ENCODE measurements around the gene ATG3. TPM values are rescaled to one million over a fixed set of nuclear protein-coding genes. Genes with fewer than 3 reads are reported as not detected.

Gene ATG3
- total and polyA plus RNA-seq, 9 of the 15 experiments (the other 6 are each of a cell fraction or from before 2014, with no cell fraction given) = 48.7 to 107 (median 64.7) TPM

GRCh38 chr3:112561734-112562529, at the start of gene ATG3, which contains the start of gene SLC35A5 (continued):
- TF ChIP-seq NR2C2 (CRISPR knock-in tag; IDR thresholded peaks at IDR 0.05) (no peak), NR2C2 (tag; IDR thresholded peaks at IDR 0.05) (peak; percentile 16; the same call in 1 of the 2 replicates), ZNF217 (CRISPR knock-in tag; IDR thresholded peaks at IDR 0.05) (no peak), TBL1XR1 (IDR thresholded peaks at IDR 0.05; ENCODE audit: low read length in 2 of 2) (peak in 1 of 2 experiments; percentile 26; a peak in 1 of 4 replicates), POLR2G (IDR thresholded peaks at IDR 0.05; ENCODE audit: low read depth, low read length) (peak; percentile 85), ESRRA (IDR thresholded peaks at IDR 0.05; ENCODE audit: borderline replicate concordance, low read depth) (0 out of 2 replicates have a peak, but pooled peaks have one; percentile 14), GABPA (tag; conservative IDR thresholded peaks at IDR 0.05; ENCODE audit: low read depth) (peak; percentile 86), GTF2B (IDR thresholded peaks at IDR 0.05; ENCODE audit: extremely low read depth, insufficient read length) (peak; percentile 9), TARDBP (IDR thresholded peaks at IDR 0.05) (no peak), TOE1 (IDR thresholded peaks at IDR 0.05; ENCODE audit: borderline replicate concordance) (peak; percentile 97), TOE1 (CRISPR knock-in tag; IDR thresholded peaks at IDR 0.05; ENCODE audit: borderline replicate concordance, low read depth) (no peak), PHF20 (IDR thresholded peaks at IDR 0.05; ENCODE audit: partially characterized antibody) (peak; percentile 72), CXXC5 (CRISPR knock-in tag; IDR thresholded peaks at IDR 0.05) (peak; percentile 92), CREM (IDR thresholded peaks at IDR 0.05; ENCODE audit: low read depth) (peak; percentile 62), HDAC1 (IDR thresholded peaks at IDR 0.05) (peak in 1 of 2 experiments; percentile 68; a peak in 2 of 4 replicates), HEY1 (CRISPR knock-in tag; IDR thresholded peaks at IDR 0.05; ENCODE audit: borderline replicate concordance) (no peak), E2F6 (IDR thresholded peaks at IDR 0.05; ENCODE audit: borderline replicate concordance in 1 of 2, extremely low read depth in 1 of 2, insufficient read depth in 1 of 2, insufficient read length in 1 of 2, low read depth in 1 of 2, low read length in 1 of 2, poor library complexity in 1 of 2, severe bottlenecking in 1 of 2) (peak; percentile 76 to 79), KAT2B (IDR thresholded peaks at IDR 0.05; ENCODE audit: low read depth, low read length) (no peak), PYGO2 (tag; IDR thresholded peaks at IDR 0.05) (no peak), CBFA2T2 (conservative IDR thresholded peaks at IDR 0.05) (peak; percentile 95), CHD2 (IDR thresholded peaks at IDR 0.05; ENCODE audit: low read depth, low read length) (no peak), FOXP1 (CRISPR knock-in tag; IDR thresholded peaks at IDR 0.05) (peak; percentile 56; the same call in 1 of the 2 replicates), ELF2 (CRISPR knock-in tag; IDR thresholded peaks at IDR 0.05) (peak; percentile 89), ZBTB43 (CRISPR knock-in tag; IDR thresholded peaks at IDR 0.05) (no peak), SUPT5H (IDR thresholded peaks at IDR 0.05) (peak; percentile 85)
